OCI-LY1 (cell line): ENCODE measurements around the gene COL26A1.

Source experiments
- H2AFZ ChIP-seq: fragments of 200-600 bp; sonication (generic), shearing (Covaris generic); 2 replicates; pipeline ENCODE4 v1.6.0; 2014; ENCODE audit warnings: antibody characterized with exemption, mild to moderate bottlenecking, low read length
- H3F3A ChIP-seq: fragments of 200-600 bp; sonication (generic), shearing (Covaris generic); 2 replicates; pipeline ENCODE4 v1.6.0; 2014; ENCODE audit warnings: mild to moderate bottlenecking, antibody characterized with exemption, low read length, moderate library complexity; ENCODE audit not compliant: insufficient read depth
- H3K27ac ChIP-seq: fragments of 200-600 bp; sonication (generic); 2 replicates; pipeline ENCODE4 v1.5.1; 2014; ENCODE audit warnings: low read length, mixed run types, mild to moderate bottlenecking, low read depth; ENCODE audit not compliant: poor library complexity, severe bottlenecking
- H3K27me3 ChIP-seq: fragments of 200-600 bp; sonication (generic); 2 replicates; pipeline ENCODE4 v1.6.0; 2014; ENCODE audit warnings: antibody characterized with exemption, mild to moderate bottlenecking, low read length, moderate library complexity; ENCODE audit not compliant: insufficient read depth
- H3K36me3 ChIP-seq: fragments of 200-600 bp; sonication (generic); 2 replicates; pipeline ENCODE4 v1.6.1; 2014; ENCODE audit warnings: mild to moderate bottlenecking, antibody characterized with exemption, low read length, moderate library complexity, mixed read lengths; ENCODE audit not compliant: insufficient read depth
- H3K4me1 ChIP-seq: fragments of 200-600 bp; sonication (generic); 2 replicates; pipeline ENCODE4 v1.5.1; 2014; ENCODE audit warnings: mild to moderate bottlenecking, low read length, moderate library complexity; ENCODE audit not compliant: insufficient read depth, severe bottlenecking
- H3K4me2 ChIP-seq: fragments of 200-600 bp; sonication (generic), shearing (Covaris generic); 2 replicates; pipeline ENCODE4 v1.6.1; 2014; ENCODE audit warnings: low read length
- H3K4me3 ChIP-seq: fragments of 200-600 bp; sonication (generic); 2 replicates; pipeline ENCODE4 v1.5.1; 2014; ENCODE audit warnings: low read length, low read depth, mild to moderate bottlenecking, mixed read lengths; ENCODE audit not compliant: poor library complexity, severe bottlenecking
- H3K79me2 ChIP-seq: fragments of 200-600 bp; shearing (Covaris generic); 2 replicates; pipeline ENCODE4 v1.6.1; 2016; ENCODE audit warnings: mixed run types, low read length, mixed read lengths; ENCODE audit not compliant: insufficient read depth
- H3K9ac ChIP-seq: fragments of 200-600 bp; sonication (generic), shearing (Covaris generic); 2 replicates; pipeline ENCODE4 v1.6.1; 2014; ENCODE audit warnings: mild to moderate bottlenecking, low read length, mixed read lengths
- H3K9me2 ChIP-seq: fragments of 200-600 bp; sonication (generic), shearing (Covaris generic); 2 replicates; pipeline ENCODE4 v1.6.1; 2014; ENCODE audit warnings: low read depth, mild to moderate bottlenecking, low read length, mixed read lengths
- H3K9me3 ChIP-seq: fragments of 200-600 bp; shearing (Covaris generic); 2 replicates; pipeline ENCODE4 v1.6.1; 2014; ENCODE audit warnings: low read length, mixed read lengths
- H4K20me1 ChIP-seq: fragments of 200-600 bp; sonication (generic), shearing (Covaris generic); 2 replicates; pipeline ENCODE4 v1.6.0; 2016; ENCODE audit warnings: mild to moderate bottlenecking, low read length; ENCODE audit not compliant: insufficient read depth
- EZH2 ChIP-seq: fragments of 200-600 bp; sonication (generic), shearing (Covaris generic); IDR thresholded peaks from 2 replicates; pipeline ENCODE4 v1.8.0; 2017; ENCODE audit warnings: borderline replicate concordance, mixed run types, mild to moderate bottlenecking, antibody characterized with exemption, low read length, moderate library complexity, mixed read lengths
- TF ChIP-seq, protein P1 (sequence below): fragments of 200-600 bp; sonication (generic), shearing (Covaris generic); IDR thresholded peaks from 2 replicates; pipeline ENCODE4 v1.5.1; 2017; ENCODE audit warnings: mild to moderate bottlenecking, antibody characterized with exemption, low read length, moderate library complexity, mixed read lengths

Gene COL26A1

DNA sequence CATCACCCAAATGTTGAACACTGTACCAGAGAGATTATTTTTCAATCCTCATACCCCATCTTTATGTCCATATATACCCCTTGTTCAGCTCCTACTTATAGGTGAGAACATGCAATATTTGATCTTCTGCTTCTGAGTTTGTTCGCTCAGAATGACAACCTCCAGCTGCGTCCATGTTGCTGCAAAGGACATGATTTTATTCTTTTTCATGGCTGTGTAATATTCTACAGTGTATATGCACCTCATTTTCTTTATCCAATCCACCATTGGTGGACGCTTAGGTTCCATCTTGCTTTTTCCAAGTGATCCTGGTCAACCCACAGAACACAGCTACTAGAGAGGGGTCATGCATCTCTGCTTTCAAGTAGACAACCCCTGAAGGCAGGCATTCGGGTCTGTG lies 166.9 kb downstream of the COL26A1 start:
- Histone ChIP-seq H3K4me3 (no peak overlapping the region), H3K79me2 (no peaks in the 10 kb centered on the region), H2AFZ (no peak overlapping the region), H3F3A (no peaks in the 10 kb centered on the region), H3K9me3 (no peaks in the 10 kb centered on the region; the same call in 1 of the 2 replicates), H3K36me3 (no peaks in the 10 kb centered on the region), H3K27ac (no peak overlapping the region), H3K9ac (no peak overlapping the region), H3K9me2 (no peaks in the 10 kb centered on the region), H3K27me3 (peaks cover 28% of the 10 kb centered on the region), H3K4me2 (no peak overlapping the region), H3K4me1 (no peaks in the 10 kb centered on the region), H4K20me1 (no peaks in the 10 kb centered on the region)
- TF ChIP-seq EZH2 = no peak
- TF ChIP-seq, protein P1, sequence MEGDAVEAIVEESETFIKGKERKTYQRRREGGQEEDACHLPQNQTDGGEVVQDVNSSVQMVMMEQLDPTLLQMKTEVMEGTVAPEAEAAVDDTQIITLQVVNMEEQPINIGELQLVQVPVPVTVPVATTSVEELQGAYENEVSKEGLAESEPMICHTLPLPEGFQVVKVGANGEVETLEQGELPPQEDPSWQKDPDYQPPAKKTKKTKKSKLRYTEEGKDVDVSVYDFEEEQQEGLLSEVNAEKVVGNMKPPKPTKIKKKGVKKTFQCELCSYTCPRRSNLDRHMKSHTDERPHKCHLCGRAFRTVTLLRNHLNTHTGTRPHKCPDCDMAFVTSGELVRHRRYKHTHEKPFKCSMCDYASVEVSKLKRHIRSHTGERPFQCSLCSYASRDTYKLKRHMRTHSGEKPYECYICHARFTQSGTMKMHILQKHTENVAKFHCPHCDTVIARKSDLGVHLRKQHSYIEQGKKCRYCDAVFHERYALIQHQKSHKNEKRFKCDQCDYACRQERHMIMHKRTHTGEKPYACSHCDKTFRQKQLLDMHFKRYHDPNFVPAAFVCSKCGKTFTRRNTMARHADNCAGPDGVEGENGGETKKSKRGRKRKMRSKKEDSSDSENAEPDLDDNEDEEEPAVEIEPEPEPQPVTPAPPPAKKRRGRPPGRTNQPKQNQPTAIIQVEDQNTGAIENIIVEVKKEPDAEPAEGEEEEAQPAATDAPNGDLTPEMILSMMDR = no peak

DNA sequence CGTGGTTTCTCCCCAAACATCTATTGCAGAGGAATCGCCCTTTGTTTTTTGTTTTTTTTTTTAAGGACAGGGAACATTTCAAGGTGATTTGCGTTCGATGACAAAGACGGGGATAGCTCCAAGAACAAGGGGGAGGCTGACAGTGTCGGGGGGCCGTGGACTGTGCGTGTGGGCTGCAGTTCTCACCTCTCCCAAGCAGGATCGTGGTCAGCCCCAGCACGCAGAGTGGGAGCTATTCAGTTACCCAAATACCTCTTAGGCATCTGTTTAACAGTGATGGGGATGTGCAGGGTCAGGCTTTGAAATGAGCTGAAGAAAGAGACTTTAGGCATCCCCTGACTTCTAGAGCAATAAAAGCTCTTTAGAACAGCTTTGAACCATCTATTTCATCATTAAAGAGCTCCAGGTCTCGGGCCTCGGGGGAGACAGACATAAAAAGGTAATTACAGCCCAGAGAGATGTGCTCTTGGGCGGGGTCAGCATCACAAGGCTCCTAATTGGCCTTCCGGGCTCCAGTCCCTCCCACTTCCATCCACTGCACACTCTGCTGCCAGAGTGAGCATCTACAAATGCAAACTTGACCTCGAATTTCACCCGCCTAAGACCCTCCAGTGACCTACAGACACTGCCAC lies 169.2 kb downstream of the COL26A1 start:
- H3K4me2 ChIP-seq = no peak overlapping the region
- H3K79me2 ChIP-seq = no peaks in the 10 kb centered on the region
- no peaks in the 10 kb centered on the region for H3F3A ChIP-seq
- H3K4me1 ChIP-seq = no peaks in the 10 kb centered on the region
- H3K9ac ChIP-seq = no peak overlapping the region
- no peaks in the 10 kb centered on the region for H4K20me1 ChIP-seq
- peaks cover 42% of the 10 kb centered on the region for H3K27me3 ChIP-seq
- H3K9me2 ChIP-seq = no peaks in the 10 kb centered on the region
- H3K4me3 ChIP-seq = no peak overlapping the region
- H3K27ac ChIP-seq = no peak overlapping the region
- TF ChIP-seq, protein P1 = no peak
- no peak for TF ChIP-seq EZH2
- no peaks in the 10 kb centered on the region for H3K36me3 ChIP-seq
- H3K9me3 ChIP-seq = no peaks in the 10 kb centered on the region
- no peak overlapping the region for H2AFZ ChIP-seq

DNA sequence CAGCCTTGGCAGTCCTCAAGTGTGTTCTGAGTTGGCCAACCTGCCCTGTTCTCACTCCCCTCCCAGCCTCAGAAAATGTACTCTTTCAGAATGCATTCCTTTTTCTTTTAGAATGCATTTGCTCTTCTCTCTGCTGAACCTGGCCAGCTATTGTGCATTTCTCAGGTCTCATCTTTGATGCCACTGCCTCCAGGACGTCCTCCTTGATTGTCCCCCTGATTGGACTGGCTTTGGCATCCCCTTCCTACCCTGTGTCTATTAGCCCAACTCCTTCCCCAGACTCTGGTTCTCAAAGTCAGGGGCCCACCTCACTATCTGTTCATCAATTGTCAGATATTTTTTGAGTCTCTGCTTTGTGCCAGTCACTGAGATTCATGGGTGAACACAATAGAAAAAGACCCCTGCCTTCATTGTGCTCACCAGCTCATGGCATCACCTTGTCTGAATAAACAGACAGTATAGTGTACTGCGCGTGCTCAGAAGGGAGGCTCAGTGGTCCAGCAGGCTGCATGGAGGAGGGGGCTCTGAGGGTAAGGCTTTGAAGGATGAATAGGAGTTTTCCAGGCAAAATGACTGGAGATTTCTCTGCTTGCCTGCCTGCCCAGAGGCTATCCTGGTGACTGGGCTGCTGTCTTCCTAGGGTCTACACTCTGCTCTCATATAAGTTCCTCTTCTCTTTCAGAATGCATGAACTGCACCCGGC lies 169.9 kb downstream of the COL26A1 start:
- Histone ChIP-seq H3K9ac (no peak overlapping the region), H3K79me2 (no peaks in the 10 kb centered on the region), H3K9me3 (no peaks in the 10 kb centered on the region), H3K4me2 (no peak overlapping the region), H3K36me3 (no peaks in the 10 kb centered on the region), H3K4me3 (no peak overlapping the region), H4K20me1 (no peaks in the 10 kb centered on the region), H3K9me2 (no peaks in the 10 kb centered on the region), H3K4me1 (no peaks in the 10 kb centered on the region), H3K27ac (no peak overlapping the region), H3K27me3 (peaks cover 42% of the 10 kb centered on the region), H3F3A (no peaks in the 10 kb centered on the region), H2AFZ (no peak overlapping the region)
- no peak for TF ChIP-seq EZH2
- TF ChIP-seq, protein P1 = no peak
